ENCODE data around the gene KATNAL1.
"Not testable (repeated sequence)": the region's sequence is repeated elsewhere in the genome, so short reads cannot be mapped to it uniquely, and the experiment has no call there.

DNA sequence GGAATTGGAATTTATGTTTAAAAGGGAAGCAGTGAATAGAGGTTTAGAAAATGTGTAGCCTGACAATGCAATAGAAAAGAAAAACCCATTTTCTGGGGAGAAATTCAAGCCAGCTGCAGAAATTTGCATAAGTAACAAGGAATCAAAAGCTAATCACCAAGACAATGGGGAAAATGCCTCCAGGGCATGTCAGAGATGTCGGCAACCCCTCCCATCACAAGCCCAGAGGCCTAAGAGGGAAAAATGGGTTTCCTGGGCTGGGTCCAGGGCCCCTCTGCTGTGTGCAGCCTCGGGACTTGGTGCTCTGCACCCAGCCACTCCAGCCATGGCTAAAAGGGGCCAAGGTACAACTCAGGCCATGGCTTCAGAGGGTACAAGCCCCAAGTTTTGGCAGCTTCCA lies 21.3 kb downstream of the KATNAL1 start:
- TF ChIP-seq, protein P1, sequence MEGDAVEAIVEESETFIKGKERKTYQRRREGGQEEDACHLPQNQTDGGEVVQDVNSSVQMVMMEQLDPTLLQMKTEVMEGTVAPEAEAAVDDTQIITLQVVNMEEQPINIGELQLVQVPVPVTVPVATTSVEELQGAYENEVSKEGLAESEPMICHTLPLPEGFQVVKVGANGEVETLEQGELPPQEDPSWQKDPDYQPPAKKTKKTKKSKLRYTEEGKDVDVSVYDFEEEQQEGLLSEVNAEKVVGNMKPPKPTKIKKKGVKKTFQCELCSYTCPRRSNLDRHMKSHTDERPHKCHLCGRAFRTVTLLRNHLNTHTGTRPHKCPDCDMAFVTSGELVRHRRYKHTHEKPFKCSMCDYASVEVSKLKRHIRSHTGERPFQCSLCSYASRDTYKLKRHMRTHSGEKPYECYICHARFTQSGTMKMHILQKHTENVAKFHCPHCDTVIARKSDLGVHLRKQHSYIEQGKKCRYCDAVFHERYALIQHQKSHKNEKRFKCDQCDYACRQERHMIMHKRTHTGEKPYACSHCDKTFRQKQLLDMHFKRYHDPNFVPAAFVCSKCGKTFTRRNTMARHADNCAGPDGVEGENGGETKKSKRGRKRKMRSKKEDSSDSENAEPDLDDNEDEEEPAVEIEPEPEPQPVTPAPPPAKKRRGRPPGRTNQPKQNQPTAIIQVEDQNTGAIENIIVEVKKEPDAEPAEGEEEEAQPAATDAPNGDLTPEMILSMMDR (IDR thresholded peaks at IDR 0.05) = not testable (repeated sequence)
- not testable (repeated sequence) for TF ChIP-seq POLR2A (IDR thresholded peaks at IDR 0.05)
